Activated T-cell treated with anti-CD3 and anti-CD28 coated beads for 4 hours (primary cell): ENCODE data around the gene GPR35.
"Not testable (repeated sequence)": the region's sequence is repeated elsewhere in the genome, so short reads cannot be mapped to it uniquely, and the experiment has no call there.

Experiments used
- DNase-seq: peaks from one replicate; pipeline ENCODE4 v3.0.0-alpha.2; 2020

GPR35 gene

DNA sequence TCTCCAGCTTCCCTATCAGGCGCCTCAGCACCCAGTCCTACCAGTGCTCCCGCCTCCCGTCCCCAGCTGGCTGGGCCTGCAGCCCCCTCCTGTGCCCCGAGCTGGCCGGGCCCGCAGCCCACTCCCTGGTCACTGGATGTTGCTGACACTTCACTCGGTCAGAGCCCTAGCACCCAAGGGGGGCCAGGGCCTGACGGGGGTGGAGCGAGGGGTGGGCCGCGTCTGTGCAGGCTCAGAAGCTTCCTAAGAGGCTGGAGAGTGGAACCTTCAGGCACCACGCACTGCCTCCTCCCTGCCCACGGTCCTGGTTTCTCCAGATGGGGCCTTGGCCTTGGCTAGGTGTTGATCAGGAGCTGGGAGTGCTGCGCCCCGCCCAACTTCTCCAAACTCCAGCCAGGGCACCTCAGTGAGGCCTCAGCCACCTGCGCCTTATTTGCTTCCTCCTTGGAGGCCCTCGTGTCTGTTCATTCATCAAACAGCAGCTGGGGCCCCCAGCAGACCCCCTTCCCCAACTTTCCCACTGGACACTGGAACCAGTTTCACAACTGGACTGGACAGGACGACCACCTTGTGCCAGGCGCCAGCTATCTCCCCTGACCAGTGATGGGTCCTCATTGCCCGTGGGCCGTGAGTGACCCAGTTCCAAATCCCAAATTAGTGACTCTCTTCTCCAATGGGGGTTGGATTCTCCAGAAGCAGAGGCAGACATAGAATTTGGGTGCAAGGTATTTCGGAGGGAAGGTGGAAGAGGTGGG lies 22.0 kb upstream of the GPR35 start:
- no peak for DNase-seq

DNA sequence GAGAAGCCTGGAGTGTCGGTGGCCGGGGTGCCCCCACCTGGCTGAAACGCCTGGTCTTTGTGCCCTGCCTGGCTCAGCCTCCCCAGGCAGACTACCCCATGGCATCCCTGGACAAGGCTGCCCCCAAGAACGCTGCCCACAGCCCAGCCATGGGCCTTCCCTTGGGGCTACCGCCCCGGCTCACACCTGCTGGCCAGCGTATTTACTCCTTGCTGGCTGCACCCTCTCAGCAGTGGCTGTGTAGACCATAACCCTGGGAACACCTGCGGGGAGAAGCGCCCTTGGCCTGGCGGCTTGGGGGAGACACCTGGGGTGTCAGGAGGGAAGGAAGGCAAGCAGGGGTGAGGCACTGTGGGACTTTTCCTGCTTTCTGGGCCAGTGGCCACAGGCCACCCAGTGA lies 21.4 kb upstream of the GPR35 start:
- no peak for DNase-seq

DNA sequence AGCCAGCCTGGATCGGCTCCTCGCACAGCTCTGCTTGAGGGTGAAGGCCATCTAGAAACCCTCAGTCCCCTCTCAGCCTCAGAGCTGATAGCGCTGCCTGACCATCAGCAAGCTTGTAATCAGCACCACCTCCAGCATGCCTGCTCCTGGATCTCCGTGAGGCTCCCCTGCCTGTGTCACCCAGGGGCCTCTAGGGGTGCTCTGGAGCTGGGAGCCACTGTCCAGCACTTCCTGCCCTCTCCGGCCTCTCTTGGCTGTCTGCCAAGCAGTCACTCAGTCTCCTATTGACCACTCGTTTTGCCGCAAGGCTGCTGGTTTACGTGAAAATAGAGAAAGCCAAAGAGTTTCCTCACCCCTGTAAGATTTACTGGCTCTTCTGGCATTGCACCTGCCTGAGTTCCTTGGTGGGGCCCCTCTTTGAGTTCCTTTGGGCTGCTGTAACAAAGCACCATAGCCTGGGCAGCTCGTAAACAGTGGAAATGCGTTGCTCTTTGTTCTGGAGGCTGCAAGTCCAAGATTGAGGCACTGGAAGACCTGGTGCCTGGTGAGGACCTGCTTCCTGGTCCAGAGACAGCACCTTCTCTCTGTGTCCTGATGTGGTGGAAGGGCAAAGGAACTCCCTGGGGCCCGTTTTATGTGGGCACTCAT lies 20.9 kb upstream of the GPR35 start:
- no peak for DNase-seq

- DNase-seq, result no peak
Measured at GRCh38 chr2:240604939-240605716, 20.2 kb upstream of the GPR35 start.

- DNase-seq, result no peak
Measured at GRCh38 chr2:240605867-240606743, 19.2 kb upstream of the GPR35 start.

GRCh38 chr2:240611601-240612210 lies 13.6 kb upstream of the GPR35 start:
- no peak for DNase-seq

GRCh38 chr2:240613781-240614180 lies 11.5 kb upstream of the GPR35 start:
- no peak for DNase-seq

- DNase-seq, result no peak
Measured at GRCh38 chr2:240614391-240614790, 10.9 kb upstream of the GPR35 start.

DNA sequence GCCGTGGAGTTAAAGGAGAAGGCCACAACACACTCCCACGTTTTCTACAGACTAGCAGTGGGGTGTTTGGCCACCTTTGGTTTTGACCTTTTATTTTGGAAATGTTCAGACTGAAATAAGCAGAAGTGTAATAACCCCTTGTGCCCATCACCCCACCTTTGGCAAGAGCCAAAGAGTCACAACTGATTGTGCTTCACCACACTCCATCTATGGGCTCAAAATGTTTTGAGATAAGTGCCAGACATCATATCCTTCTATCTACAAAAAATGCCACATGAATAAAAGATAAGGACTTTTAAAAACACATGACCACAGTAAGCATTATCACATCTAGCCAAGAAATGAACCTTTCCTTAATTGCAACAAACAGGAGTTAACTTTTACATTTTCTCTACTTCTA lies 9.9 kb upstream of the GPR35 start:
- no peak for DNase-seq

DNA sequence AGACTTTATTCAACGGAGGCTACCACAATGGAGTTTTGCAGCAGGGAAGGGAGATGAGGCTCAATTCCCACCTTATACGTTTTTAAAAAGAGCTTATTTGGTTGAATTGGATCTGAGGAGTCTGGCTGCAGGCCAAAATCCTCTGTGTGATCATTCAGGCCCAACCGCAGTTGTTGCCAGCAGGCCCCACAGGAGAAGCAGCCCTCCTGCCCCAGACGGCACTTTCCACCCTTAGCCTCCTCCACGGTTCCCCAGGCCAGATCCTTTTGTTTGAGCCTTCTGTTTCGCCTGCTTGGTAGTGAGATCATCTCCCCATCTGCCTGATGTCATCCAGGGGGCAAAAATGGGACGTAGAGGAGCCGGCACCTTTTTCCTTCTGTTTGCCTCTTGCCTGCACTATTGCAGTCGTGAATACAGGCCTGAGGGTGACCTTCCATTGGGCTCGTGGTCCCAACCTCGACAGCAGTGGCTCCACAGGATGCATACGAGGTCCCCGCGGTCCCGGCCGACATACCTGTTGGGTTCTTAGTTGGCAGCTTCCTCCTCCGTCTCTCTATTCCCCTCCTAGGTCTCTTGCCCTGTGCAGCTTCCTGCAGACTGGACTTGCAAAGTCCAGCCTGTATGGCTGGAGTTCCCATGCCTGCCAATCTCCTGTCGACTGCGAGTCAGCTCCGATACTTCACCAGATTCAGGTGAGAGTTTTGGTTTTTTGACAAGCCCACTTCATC lies 9.3 kb upstream of the GPR35 start:
- no peak for DNase-seq

DNA sequence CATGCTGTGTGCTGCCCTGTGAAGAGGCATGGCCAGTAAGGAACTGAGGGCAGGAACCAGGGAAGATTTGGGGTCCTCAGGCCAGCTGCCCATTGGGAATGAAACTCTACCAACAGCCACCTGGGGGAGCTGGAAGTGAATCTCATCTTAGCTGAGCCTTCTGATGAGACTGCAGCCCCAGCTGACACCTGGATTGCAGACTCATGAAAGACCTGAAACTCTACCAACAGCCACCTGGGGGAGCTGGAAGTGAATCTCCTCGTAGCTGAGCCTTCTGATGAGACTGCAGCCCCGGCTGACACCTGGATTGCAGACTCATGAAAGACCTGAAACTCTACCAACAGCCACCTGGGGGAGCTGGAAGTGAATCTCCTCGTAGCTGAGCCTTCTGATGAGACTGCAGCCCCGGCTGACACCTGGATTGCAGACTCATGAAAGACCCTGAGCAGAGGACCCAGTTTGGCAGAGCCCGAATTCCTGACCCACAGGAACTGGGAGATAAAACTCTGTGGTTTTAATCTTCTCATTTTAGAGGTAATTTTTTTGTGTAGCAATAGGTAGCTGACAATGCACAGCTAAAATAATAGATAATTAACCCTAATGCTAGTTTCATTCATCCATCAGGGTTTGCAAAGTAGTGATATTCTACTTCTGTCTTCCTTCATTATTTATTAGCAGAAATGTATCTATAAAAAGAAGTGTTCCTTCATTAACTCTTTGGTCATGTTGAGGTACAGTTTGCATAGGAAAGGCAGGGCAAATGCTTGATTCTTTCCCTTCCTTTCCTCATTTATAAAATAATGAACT lies 8.2 kb upstream of the GPR35 start:
- DNase-seq, result not testable (repeated sequence)

DNA sequence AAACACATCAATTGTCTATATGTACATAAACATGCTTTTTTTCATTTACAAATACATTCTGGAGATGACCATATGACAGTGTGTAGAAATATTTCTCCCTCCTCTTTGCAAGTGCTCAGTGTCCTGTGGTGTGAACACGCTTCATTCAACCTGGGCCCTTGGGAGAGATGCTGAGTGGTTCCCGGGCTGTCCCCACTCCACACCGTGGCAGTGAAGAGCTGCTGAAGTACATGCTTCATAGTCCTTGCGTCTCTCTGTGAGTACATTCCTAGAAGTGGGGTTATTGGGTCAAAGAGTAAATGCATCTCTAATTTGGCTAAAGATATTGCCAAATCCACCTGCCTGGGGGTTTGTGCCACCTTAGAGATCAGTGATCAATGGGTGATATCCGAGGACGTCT lies 6.5 kb upstream of the GPR35 start:
- DNase-seq, result no peak

DNA sequence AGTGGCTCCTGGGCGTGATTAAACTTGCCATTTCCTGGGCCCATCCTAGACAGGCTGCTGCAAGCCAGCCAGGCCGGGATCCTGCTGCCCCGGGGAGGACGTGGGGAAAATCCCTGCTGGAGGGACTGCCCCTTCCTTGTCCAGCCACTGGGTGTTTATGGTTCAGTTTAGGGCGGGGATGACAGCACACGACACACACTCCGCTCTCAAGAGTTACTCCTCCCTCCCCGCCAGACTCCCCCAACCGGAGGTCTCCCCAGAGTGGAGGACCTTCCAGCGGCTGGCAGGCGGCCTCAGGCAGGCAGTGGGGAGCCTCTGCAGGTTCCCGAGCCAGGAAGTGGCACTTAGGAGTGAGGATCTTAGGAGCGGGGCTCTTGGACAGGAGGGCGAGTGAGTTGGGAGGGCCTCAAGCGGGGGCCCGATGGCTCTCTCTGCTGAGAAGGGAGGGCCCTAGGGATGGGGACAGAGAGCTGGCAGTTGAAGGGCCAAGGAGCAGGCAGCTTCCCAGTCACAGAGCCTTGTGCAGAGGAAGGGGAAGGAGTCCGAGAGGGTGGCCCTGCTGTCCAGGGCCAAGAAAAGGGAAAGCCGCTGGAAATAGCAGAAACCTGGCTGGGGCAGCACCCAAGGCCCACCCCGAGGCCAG lies 5.7 kb upstream of the GPR35 start:
- DNase-seq, result no peak

GRCh38 chr2:240620149-240620731 lies 5.0 kb upstream of the GPR35 start:
- no peak for DNase-seq

DNA sequence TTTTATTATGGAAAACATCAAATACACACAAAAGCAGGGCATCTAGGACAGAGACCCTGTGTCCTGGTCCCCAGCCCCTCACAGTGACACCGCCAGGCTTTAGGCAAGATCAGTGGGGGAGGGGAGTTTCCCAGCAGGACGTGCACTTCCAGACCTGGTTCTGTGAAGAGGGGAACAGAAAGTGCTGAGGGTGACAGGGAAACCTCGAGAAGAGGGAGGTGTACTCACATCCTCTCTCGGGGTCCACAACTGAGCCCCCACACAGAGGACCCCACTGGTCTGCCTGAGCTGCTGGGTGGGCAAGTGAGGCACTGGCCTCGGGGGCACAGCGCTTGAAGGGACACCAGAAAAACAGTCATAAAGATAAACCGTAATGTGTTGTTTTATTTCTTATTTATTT lies 4.4 kb upstream of the GPR35 start:
- DNase-seq, result no peak

DNA sequence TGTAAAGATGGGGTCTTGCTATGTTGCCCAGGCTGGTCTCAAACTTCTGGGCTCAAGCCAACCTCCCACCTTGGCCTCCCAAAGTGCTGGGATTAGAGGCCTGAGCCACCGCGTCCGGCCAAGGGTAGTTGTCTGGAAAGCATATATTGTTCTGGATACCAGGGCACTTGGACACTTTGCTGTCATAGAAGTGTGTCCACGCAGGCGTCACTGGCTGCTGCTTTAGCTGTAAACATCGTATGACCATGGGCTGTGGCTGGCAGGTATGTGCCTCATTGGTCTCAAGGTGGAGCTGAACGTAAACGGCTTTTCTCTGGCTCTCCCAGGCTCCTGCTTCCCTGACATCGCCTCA lies 3.2 kb upstream of the GPR35 start:
- DNase-seq, result no peak

DNA sequence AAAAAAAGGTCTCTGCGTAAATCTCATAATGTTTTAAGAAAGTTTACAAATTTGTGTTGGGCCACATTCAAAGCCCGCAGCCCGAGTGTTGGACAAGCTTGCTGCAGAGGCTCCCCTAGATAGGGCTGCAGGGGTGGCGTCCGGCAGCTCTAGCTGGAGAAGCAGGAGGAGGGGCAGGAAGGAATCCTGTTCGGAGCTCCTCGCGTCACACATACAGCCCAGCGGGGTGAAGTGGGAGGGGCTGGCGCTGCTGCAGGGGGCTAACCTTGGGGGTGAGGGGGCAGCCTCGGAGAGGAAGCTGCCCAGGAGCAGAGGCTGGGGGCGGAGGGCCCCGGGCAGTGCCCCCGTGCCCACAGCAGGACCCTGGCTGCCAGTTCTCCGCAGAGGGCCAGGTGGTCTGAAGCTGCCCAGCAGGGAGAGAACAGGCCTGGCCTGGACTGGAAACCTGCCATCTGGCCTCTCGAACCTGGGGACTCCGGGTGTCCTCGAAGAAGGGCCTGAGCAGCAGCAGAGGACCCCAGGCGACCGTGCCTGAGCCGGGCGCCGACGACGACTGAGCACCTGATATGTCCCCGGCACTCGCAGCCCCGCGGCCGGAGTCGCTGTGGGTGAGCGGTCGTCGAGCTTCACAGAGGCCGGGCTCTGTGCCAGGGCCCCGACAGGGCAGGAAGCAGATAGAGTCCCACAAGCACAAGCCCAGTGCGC lies 2.6 kb upstream of the GPR35 start:
- DNase-seq, result peak; percentile 23

- DNase-seq, result no peak
Measured at GRCh38 chr2:240623531-240624010, 1.7 kb upstream of the GPR35 start.
